Immature natural killer cell (primary cell): ENCODE data around the gene SMOC2. TPM values are rescaled to one million over a fixed set of nuclear protein-coding genes. Genes with fewer than 3 reads are reported as not detected.
A peak's percentile ranks its signal among the peaks of the same experiment; 100 is the strongest.

ENCODE experiments used
- DNase-seq, 3 donors: peaks; one replicate each; pipeline ENCODE4 v3.0.0; 2022; ENCODE audit warnings: mixed read lengths in 1 of 3
- H3K27ac Mint-ChIP-seq, 6 donors: one replicate each; pipeline ENCODE4 v1.8.0; 2020; ENCODE audit warnings: mixed read lengths in 6 of 6, mild to moderate bottlenecking in 5 of 6, inconsistent platforms in 4 of 6, moderate library complexity in 3 of 6
- H3K27me3 Mint-ChIP-seq, 3 donors: one replicate each; pipeline ENCODE4 v1.8.0; 2020 to 2021; ENCODE audit warnings: low read depth in 3 of 3, mild to moderate bottlenecking in 3 of 3, mixed read lengths in 3 of 3, moderate library complexity in 3 of 3, inconsistent platforms in 1 of 3
- H3K36me3 Mint-ChIP-seq, 3 donors: one replicate each; pipeline ENCODE4 v1.8.0; 2020; ENCODE audit warnings: mixed read lengths in 3 of 3, inconsistent platforms in 2 of 3, mild to moderate bottlenecking in 2 of 3
- H3K4me1 Mint-ChIP-seq, 2 donors: one replicate each; pipeline ENCODE4 v1.8.0; 2020; ENCODE audit warnings: inconsistent platforms in 2 of 2, mild to moderate bottlenecking in 2 of 2, mixed read lengths in 2 of 2, moderate library complexity in 1 of 2
- H3K4me3 Mint-ChIP-seq, 5 donors: one replicate each; pipeline ENCODE4 v1.8.0; 2020; ENCODE audit warnings: mild to moderate bottlenecking in 5 of 5, mixed read lengths in 5 of 5, inconsistent platforms in 3 of 5, moderate library complexity in 3 of 5
- H3K9me3 Mint-ChIP-seq, 6 donors: one replicate each; pipeline ENCODE4 v1.8.0; 2020; ENCODE audit warnings: mild to moderate bottlenecking in 6 of 6, mixed read lengths in 6 of 6, inconsistent platforms in 4 of 6, moderate library complexity in 3 of 6
- polyA plus RNA-seq, 3 donors: library from polyadenylated mRNA; unstranded; fragments of 300-500 nt; fragmentation: Illumina TruSeq; gene quantifications; one replicate each; pipeline ENCODE4 v1.2.3, GENCODE V29; 2021

The SMOC2 gene
- polyA plus RNA-seq, 3 donors from 2014 or later, result not detected

- H3K4me1 Mint-ChIP-seq, result no peaks in the 10 kb centered on the region
- no peaks in the 10 kb centered on the region for H3K36me3 Mint-ChIP-seq
- H3K27ac Mint-ChIP-seq, result no peak overlapping the region
- peaks cover 0 to 6% (median 3%) of the 10 kb centered on the region in 3 donors for H3K27me3 Mint-ChIP-seq
- DNase-seq, result no peak
- H3K4me3 Mint-ChIP-seq, result no peak overlapping the region
- no peaks in the 10 kb centered on the region for H3K9me3 Mint-ChIP-seq
These were observed 209.7 kb downstream of the SMOC2 start for GRCh38 chr6:168650671-168651111.

- H3K4me1 Mint-ChIP-seq, result no peaks in the 10 kb centered on the region
- H3K27me3 Mint-ChIP-seq, result peaks cover 0 to 3% (median 2%) of the 10 kb centered on the region in 3 donors
- H3K4me3 Mint-ChIP-seq, result no peak overlapping the region
- DNase-seq, result no peak
- H3K9me3 Mint-ChIP-seq, result no peaks in the 10 kb centered on the region
- no peaks in the 10 kb centered on the region for H3K36me3 Mint-ChIP-seq
- no peak overlapping the region for H3K27ac Mint-ChIP-seq
These were observed 214.6 kb downstream of the SMOC2 start for GRCh38 chr6:168655462-168656152.

- Mint-ChIP-seq H3K9me3 (peaks cover 0 to 2% (median 0%) of the 10 kb centered on the region in 6 donors), H3K27ac (no peak overlapping the region), H3K4me3 (no peak overlapping the region), H3K27me3 (peaks cover 0 to 5% (median 5%) of the 10 kb centered on the region in 3 donors), H3K36me3 (no peaks in the 10 kb centered on the region), H3K4me1 (no peaks in the 10 kb centered on the region)
- peak in 2 of 3 donors; percentile 9 to 15 for DNase-seq
These were observed 217.1 kb downstream of the SMOC2 start for GRCh38 chr6:168658059-168658458.

GRCh38 chr6:168660400-168660945 is 219.5 kb downstream of the SMOC2 start:
- Mint-ChIP-seq H3K27ac (no peak overlapping the region), H3K27me3 (peaks cover 3 to 5% (median 5%) of the 10 kb centered on the region in 3 donors), H3K4me3 (no peak overlapping the region), H3K9me3 (peaks cover 0 to 2% (median 0%) of the 10 kb centered on the region in 6 donors), H3K4me1 (no peaks in the 10 kb centered on the region), H3K36me3 (no peaks in the 10 kb centered on the region)
- no peak for DNase-seq

- no peaks in the 10 kb centered on the region for H3K36me3 Mint-ChIP-seq
- H3K4me1 Mint-ChIP-seq, result no peaks in the 10 kb centered on the region
- no peak overlapping the region for H3K4me3 Mint-ChIP-seq
- H3K27me3 Mint-ChIP-seq, result peaks cover 3 to 11% (median 9%) of the 10 kb centered on the region in 3 donors
- DNase-seq, result no peak
- H3K27ac Mint-ChIP-seq, result peak overlapping the region in 1 of 6 donors; percentile 17
- peaks cover 0 to 2% (median 0%) of the 10 kb centered on the region in 6 donors for H3K9me3 Mint-ChIP-seq
These were observed 221.4 kb downstream of the SMOC2 start for GRCh38 chr6:168662301-168662936.

GRCh38 chr6:168663041-168663440 is 222.1 kb downstream of the SMOC2 start:
- no peaks in the 10 kb centered on the region for H3K4me1 Mint-ChIP-seq
- H3K9me3 Mint-ChIP-seq, result peaks cover 0 to 2% (median 0%) of the 10 kb centered on the region in 6 donors
- no peak overlapping the region for H3K4me3 Mint-ChIP-seq
- H3K36me3 Mint-ChIP-seq, result no peaks in the 10 kb centered on the region
- DNase-seq, result no peak
- peaks cover 3 to 11% (median 9%) of the 10 kb centered on the region in 3 donors for H3K27me3 Mint-ChIP-seq
- H3K27ac Mint-ChIP-seq, result no peak overlapping the region

GRCh38 chr6:168664956-168665355 is 224.0 kb downstream of the SMOC2 start:
- H3K9me3 Mint-ChIP-seq, result peaks cover 0 to 2% (median 0%) of the 10 kb centered on the region in 6 donors
- no peak for DNase-seq
- no peaks in the 10 kb centered on the region for H3K36me3 Mint-ChIP-seq
- H3K27me3 Mint-ChIP-seq, result peaks cover 3 to 11% (median 6%) of the 10 kb centered on the region in 3 donors
- no peak overlapping the region for H3K4me3 Mint-ChIP-seq
- no peak overlapping the region for H3K27ac Mint-ChIP-seq
- no peaks in the 10 kb centered on the region for H3K4me1 Mint-ChIP-seq

GRCh38 chr6:168666170-168666569 is 225.2 kb downstream of the SMOC2 start:
- no peaks in the 10 kb centered on the region for H3K4me1 Mint-ChIP-seq
- H3K4me3 Mint-ChIP-seq, result no peak overlapping the region
- H3K9me3 Mint-ChIP-seq, result peaks cover 0 to 4% (median 0%) of the 10 kb centered on the region in 6 donors
- H3K36me3 Mint-ChIP-seq, result no peaks in the 10 kb centered on the region
- no peak overlapping the region for H3K27ac Mint-ChIP-seq
- peaks cover 4 to 11% (median 6%) of the 10 kb centered on the region in 3 donors for H3K27me3 Mint-ChIP-seq
- DNase-seq, result no peak

GRCh38 chr6:168666699-168667427 is 225.9 kb downstream of the SMOC2 start:
- no peaks in the 10 kb centered on the region for H3K36me3 Mint-ChIP-seq

GRCh38 chr6:168667428-168667805 is 226.4 kb downstream of the SMOC2 start:
- Mint-ChIP-seq H3K9me3 (peaks cover 0 to 4% (median 0%) of the 10 kb centered on the region in 6 donors), H3K4me3 (no peak overlapping the region), H3K27me3 (peaks cover 1 to 11% (median 4%) of the 10 kb centered on the region in 3 donors), H3K4me1 (no peaks in the 10 kb centered on the region), H3K27ac (no peak overlapping the region), H3K36me3 (no peaks in the 10 kb centered on the region)
- no peak for DNase-seq

More at GRCh38 chr6:168666699-168667427, 225.9 kb downstream of the SMOC2 start:
- H3K27me3 Mint-ChIP-seq, result peaks cover 4 to 11% (median 6%) of the 10 kb centered on the region in 3 donors
- H3K9me3 Mint-ChIP-seq, result peaks cover 0 to 4% (median 0%) of the 10 kb centered on the region in 6 donors
- H3K4me1 Mint-ChIP-seq, result no peaks in the 10 kb centered on the region
- H3K4me3 Mint-ChIP-seq, result no peak overlapping the region
- no peak for DNase-seq
- no peak overlapping the region for H3K27ac Mint-ChIP-seq

GRCh38 chr6:168670401-168670985 is 229.5 kb downstream of the SMOC2 start:
- Mint-ChIP-seq H3K36me3 (no peaks in the 10 kb centered on the region), H3K4me1 (no peaks in the 10 kb centered on the region), H3K27me3 (peaks cover 3 to 8% (median 4%) of the 10 kb centered on the region in 3 donors), H3K9me3 (peaks cover 0 to 2% (median 0%) of the 10 kb centered on the region in 6 donors), H3K4me3 (no peak overlapping the region), H3K27ac (no peak overlapping the region)
- DNase-seq, result no peak

GRCh38 chr6:168671028-168671862 is 230.3 kb downstream of the SMOC2 start:
- no peaks in the 10 kb centered on the region for H3K4me1 Mint-ChIP-seq
- peaks cover 0 to 2% (median 0%) of the 10 kb centered on the region in 6 donors for H3K9me3 Mint-ChIP-seq
- no peak overlapping the region for H3K27ac Mint-ChIP-seq
- H3K27me3 Mint-ChIP-seq, result peaks cover 3 to 8% (median 7%) of the 10 kb centered on the region in 3 donors
- H3K36me3 Mint-ChIP-seq, result no peaks in the 10 kb centered on the region
- no peak overlapping the region for H3K4me3 Mint-ChIP-seq
- no peak for DNase-seq
